NT2/D1 (cell line): ENCODE results near the gene CD28.
"Not testable (repeated sequence)": the region's sequence is repeated elsewhere in the genome, so short reads cannot be mapped to it uniquely, and the experiment has no call there.

Experiments used
- DNase-seq: peaks from one replicate; pipeline ENCODE4 v3.0.0-alpha.2; 2011; ENCODE audit warnings: low read depth, low spot score
- H3K27me3 ChIP-seq: 2 replicates; pipeline ENCODE4 v1.6.0; 2011; ENCODE audit warnings: mild to moderate bottlenecking; ENCODE audit not compliant: insufficient read length, insufficient read depth
- H3K36me3 ChIP-seq: 2 replicates; pipeline ENCODE4 v1.6.1; 2011; ENCODE audit warnings: mild to moderate bottlenecking, low read length, mixed read lengths; ENCODE audit not compliant: insufficient read depth, insufficient read length
- H3K4me1 ChIP-seq: 2 replicates; pipeline ENCODE4 v1.5.1; 2011; ENCODE audit not compliant: insufficient read depth, insufficient read length
- H3K4me3 ChIP-seq: 2 replicates; pipeline ENCODE4 v1.5.1; 2011; ENCODE audit warnings: low read depth; ENCODE audit not compliant: insufficient read length
- H3K9ac ChIP-seq: 2 replicates; pipeline ENCODE4 v1.6.0; 2011; ENCODE audit warnings: low read depth; ENCODE audit not compliant: insufficient read length
- H3K9me3 ChIP-seq: 2 replicates; pipeline ENCODE4 v1.5.1; 2011; ENCODE audit warnings: mild to moderate bottlenecking, low read length; ENCODE audit not compliant: insufficient read depth
- SUZ12 ChIP-seq: IDR thresholded peaks from 2 replicates; pipeline ENCODE4 v1.6.1; 2011; ENCODE audit not compliant: insufficient read length, insufficient read depth; ENCODE audit errors: extremely low read depth
- YY1 ChIP-seq: IDR thresholded peaks from 2 replicates; pipeline ENCODE4 v1.6.1; 2011; ENCODE audit not compliant: insufficient read length, insufficient read depth
- ZNF274 ChIP-seq: IDR thresholded peaks from 2 replicates; pipeline ENCODE4 v1.6.1; 2011; ENCODE audit warnings: mild to moderate bottlenecking, low read depth, low read length

The CD28 gene

DNA sequence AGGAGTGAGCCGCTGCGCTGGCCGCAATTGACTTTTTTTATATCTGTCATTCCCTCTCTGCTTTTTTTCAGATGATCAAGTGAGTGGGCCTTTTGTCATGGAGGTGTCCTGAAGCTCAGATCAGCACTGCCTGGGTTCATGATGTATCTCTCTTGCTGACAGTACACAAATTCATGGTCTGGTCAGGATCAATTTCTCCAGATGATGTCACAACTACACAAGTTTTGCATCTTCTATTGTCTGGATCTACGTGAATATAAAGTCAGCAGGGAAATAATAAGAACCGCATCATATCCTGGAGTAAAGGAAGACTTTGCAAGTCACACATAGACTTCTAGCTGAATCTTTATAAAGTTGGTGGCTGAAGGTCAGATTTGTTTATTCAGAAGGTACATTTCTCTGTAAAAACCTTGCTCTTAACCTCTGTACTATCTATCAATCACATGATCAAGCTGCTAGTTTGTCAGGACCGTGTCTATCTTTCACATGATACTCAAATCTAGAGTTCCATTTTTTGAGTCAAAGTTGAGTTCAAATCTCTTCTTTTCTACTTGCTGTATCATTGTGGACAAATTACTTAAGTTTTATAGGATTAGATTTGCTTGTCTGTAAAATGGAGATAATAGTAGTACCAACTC, 13.1 kb upstream of the CD28 start:
- no peaks in the 10 kb centered on the region for H3K9me3 ChIP-seq
- TF ChIP-seq YY1 (no peak), SUZ12 (no peak), ZNF274 (no peak)
- H3K36me3 ChIP-seq, result no peaks in the 10 kb centered on the region
- H3K27me3 ChIP-seq, result no peaks in the 10 kb centered on the region
- DNase-seq, result no peak
- H3K4me3 ChIP-seq, result no peak overlapping the region
- H3K4me1 ChIP-seq, result no peaks in the 10 kb centered on the region
- no peak overlapping the region for H3K9ac ChIP-seq

DNA sequence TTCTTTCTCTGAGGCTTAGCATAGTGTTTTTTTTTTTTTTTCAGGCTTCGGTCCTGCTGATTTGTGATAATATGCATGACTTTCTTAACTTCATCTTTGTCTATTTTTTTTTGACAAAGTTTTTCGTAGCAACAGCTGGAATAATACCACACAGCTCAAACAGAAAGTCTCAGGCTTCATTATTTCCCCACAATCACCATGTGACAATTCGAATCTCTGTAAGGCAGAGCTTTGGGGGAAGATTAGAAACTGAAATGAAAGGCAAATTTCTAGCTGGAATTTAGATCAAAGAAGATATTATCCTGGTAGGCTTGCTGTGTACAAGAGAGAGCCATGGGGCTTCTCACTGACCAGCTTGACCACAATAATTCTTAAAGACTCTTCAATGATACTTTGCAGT, 12.2 kb upstream of the CD28 start:
- Histone ChIP-seq H3K4me3 (no peak overlapping the region), H3K9ac (no peak overlapping the region), H3K9me3 (no peaks in the 10 kb centered on the region), H3K36me3 (no peaks in the 10 kb centered on the region), H3K27me3 (no peaks in the 10 kb centered on the region), H3K4me1 (no peaks in the 10 kb centered on the region)
- no peak for DNase-seq
- TF ChIP-seq ZNF274 (no peak), YY1 (no peak), SUZ12 (no peak)

- Histone ChIP-seq H3K27me3 (no peaks in the 10 kb centered on the region), H3K4me3 (no peak overlapping the region), H3K9ac (no peak overlapping the region), H3K36me3 (no peaks in the 10 kb centered on the region), H3K9me3 (no peaks in the 10 kb centered on the region), H3K4me1 (no peaks in the 10 kb centered on the region)
- DNase-seq, result no peak
- TF ChIP-seq YY1, result no peak
- TF ChIP-seq ZNF274, result no peak
- TF ChIP-seq SUZ12, result no peak
Observed at GRCh38 chr2:203697190-203697589, 9.2 kb upstream of the CD28 start.

GRCh38 chr2:203697763-203698162, 8.7 kb upstream of the CD28 start:
- H3K27me3 ChIP-seq, H3K4me1 ChIP-seq, DNase-seq, H3K9me3 ChIP-seq, H3K9ac ChIP-seq, H3K4me3 ChIP-seq, H3K36me3 ChIP-seq: not testable (repeated sequence)

DNA sequence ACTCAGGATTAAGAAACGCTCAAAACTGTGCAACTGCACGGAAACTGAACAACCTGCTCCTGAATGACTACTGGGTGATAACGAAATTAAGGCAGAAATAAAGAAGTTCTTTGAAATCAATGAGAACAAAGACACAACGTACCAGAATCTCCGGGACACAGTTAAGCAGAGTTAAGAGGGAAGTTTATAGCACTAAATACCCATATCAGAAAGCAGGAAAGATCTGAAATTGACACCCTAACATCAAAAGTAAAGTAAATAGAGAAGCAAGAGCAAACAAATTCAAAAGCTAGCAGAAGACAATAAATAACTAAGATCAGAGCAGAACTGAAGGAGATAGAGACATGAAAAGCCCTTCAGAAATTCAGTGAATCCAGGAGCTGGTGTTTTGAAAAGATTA, 8.0 kb upstream of the CD28 start:
- not testable (repeated sequence) for H3K36me3 ChIP-seq, H3K4me1 ChIP-seq, H3K9ac ChIP-seq, H3K4me3 ChIP-seq, H3K9me3 ChIP-seq, H3K27me3 ChIP-seq, DNase-seq

DNA sequence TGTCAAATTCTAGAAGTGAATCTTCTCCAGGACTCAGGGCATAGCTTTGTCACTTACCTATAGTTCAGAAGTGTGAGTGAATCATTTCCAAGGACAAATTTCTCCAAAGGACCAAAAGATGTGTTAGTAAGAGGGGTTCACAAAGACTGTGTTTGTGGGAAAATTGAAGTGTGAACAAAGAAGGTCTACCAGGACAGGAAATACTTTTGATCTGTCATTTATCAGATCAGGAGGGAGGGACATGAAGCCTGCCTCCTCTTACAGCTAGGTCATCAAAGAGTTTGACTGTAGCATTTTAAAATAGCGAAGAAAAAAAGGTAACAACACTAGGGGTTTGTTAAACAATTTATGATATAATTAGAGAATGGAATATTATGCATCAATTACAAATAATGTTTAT, 2.0 kb upstream of the CD28 start:
- Histone ChIP-seq H3K9ac (no peak overlapping the region), H3K4me3 (no peak overlapping the region), H3K9me3 (no peaks in the 10 kb centered on the region), H3K27me3 (no peaks in the 10 kb centered on the region), H3K36me3 (no peaks in the 10 kb centered on the region), H3K4me1 (no peaks in the 10 kb centered on the region)
- DNase-seq, result no peak
- TF ChIP-seq SUZ12, result no peak

GRCh38 chr2:203705178-203705577, 1.3 kb upstream of the CD28 start:
- H3K4me1 ChIP-seq, result no peaks in the 10 kb centered on the region
- no peak for TF ChIP-seq YY1
- H3K9ac ChIP-seq, result no peak overlapping the region

GRCh38 chr2:203707530-203707929, 1.1 kb downstream of the CD28 start:
- DNase-seq, result no peak
- no peaks in the 10 kb centered on the region for H3K27me3 ChIP-seq
- H3K4me1 ChIP-seq, result no peaks in the 10 kb centered on the region
- no peak for TF ChIP-seq SUZ12
- TF ChIP-seq ZNF274, result no peak
- no peak for TF ChIP-seq YY1
- H3K9me3 ChIP-seq, result no peaks in the 10 kb centered on the region
- no peak overlapping the region for H3K4me3 ChIP-seq
- no peaks in the 10 kb centered on the region for H3K36me3 ChIP-seq
- no peak overlapping the region for H3K9ac ChIP-seq

More at GRCh38 chr2:203705178-203705577, 1.3 kb upstream of the CD28 start:
- Histone ChIP-seq H3K27me3 (no peaks in the 10 kb centered on the region), H3K36me3 (no peaks in the 10 kb centered on the region), H3K4me3 (no peak overlapping the region), H3K9me3 (no peaks in the 10 kb centered on the region)
- no peak for DNase-seq
